Measurements from ENCODE around the gene BCR.

BCR gene

GRCh38 chr22:23183061-23183698 is 2.9 kb downstream of the BCR start:
- in situ Hi-C loops (cut with HindIII; ENCODE audit: low pct_unique_long_range_greater_than_20kb, low sequenced_read_pairs) = no loop called here
- TF ChIP-seq JUND (IDR thresholded peaks at IDR 0.05; ENCODE audit: low read depth) = no peak
- peak; percentile 63 to 68 for DNase-seq (ENCODE audit: low read depth in 1 of 2, low spot score in 1 of 2)

GRCh38 chr22:23184100-23184763 is 3.9 kb downstream of the BCR start:
- no peak for DNase-seq (ENCODE audit: low read depth in 1 of 2, low spot score in 1 of 2)
- no peak for TF ChIP-seq JUND (IDR thresholded peaks at IDR 0.05; ENCODE audit: low read depth)
- in situ Hi-C loops (cut with HindIII; ENCODE audit: low pct_unique_long_range_greater_than_20kb, low sequenced_read_pairs) = no loop called here

GRCh38 chr22:23184764-23185113 is 4.4 kb downstream of the BCR start:
- in situ Hi-C loops (cut with HindIII; ENCODE audit: low pct_unique_long_range_greater_than_20kb, low sequenced_read_pairs) = no loop called here
- no peak for TF ChIP-seq JUND (IDR thresholded peaks at IDR 0.05; ENCODE audit: low read depth)
- DNase-seq (ENCODE audit: low read depth in 1 of 2, low spot score in 1 of 2) = no peak

GRCh38 chr22:23187211-23187610 is 6.9 kb downstream of the BCR start:
- no peak for DNase-seq (ENCODE audit: low read depth in 1 of 2, low spot score in 1 of 2)
- in situ Hi-C loops (cut with HindIII; ENCODE audit: low pct_unique_long_range_greater_than_20kb, low sequenced_read_pairs) = no loop called here
- TF ChIP-seq JUND (IDR thresholded peaks at IDR 0.05; ENCODE audit: low read depth) = no peak

GRCh38 chr22:23187871-23188700 is 7.8 kb downstream of the BCR start:
- no peak for TF ChIP-seq JUND (IDR thresholded peaks at IDR 0.05; ENCODE audit: low read depth)
- in situ Hi-C loops (cut with HindIII; ENCODE audit: low pct_unique_long_range_greater_than_20kb, low sequenced_read_pairs) = no loop called here
- DNase-seq (ENCODE audit: low read depth in 1 of 2, low spot score in 1 of 2) = no peak

- no peak for DNase-seq (ENCODE audit: low read depth in 1 of 2, low spot score in 1 of 2)
- no peak for TF ChIP-seq JUND (IDR thresholded peaks at IDR 0.05; ENCODE audit: low read depth)
- in situ Hi-C loops (cut with HindIII; ENCODE audit: low pct_unique_long_range_greater_than_20kb, low sequenced_read_pairs) = no loop called here
Observed at GRCh38 chr22:23190526-23190925, 10.2 kb downstream of the BCR start.

- DNase-seq (ENCODE audit: low read depth in 1 of 2, low spot score in 1 of 2) = peak; percentile 69 to 81
- in situ Hi-C loops (cut with HindIII; ENCODE audit: low pct_unique_long_range_greater_than_20kb, low sequenced_read_pairs) = no loop called here
- no peak for TF ChIP-seq JUND (IDR thresholded peaks at IDR 0.05; ENCODE audit: low read depth)
Observed at GRCh38 chr22:23192133-23192532, 11.8 kb downstream of the BCR start.

- TF ChIP-seq JUND (IDR thresholded peaks at IDR 0.05; ENCODE audit: low read depth) = no peak
- in situ Hi-C loops (cut with HindIII; ENCODE audit: low pct_unique_long_range_greater_than_20kb, low sequenced_read_pairs) = no loop called here
- DNase-seq (ENCODE audit: low read depth in 1 of 2, low spot score in 1 of 2) = no peak
Observed at GRCh38 chr22:23192558-23192957, 12.2 kb downstream of the BCR start.

- DNase-seq (ENCODE audit: low read depth in 1 of 2, low spot score in 1 of 2) = no peak
- in situ Hi-C loops (cut with HindIII; ENCODE audit: low pct_unique_long_range_greater_than_20kb, low sequenced_read_pairs) = no loop called here
- TF ChIP-seq JUND (IDR thresholded peaks at IDR 0.05; ENCODE audit: low read depth) = no peak
Observed at GRCh38 chr22:23193196-23193827, 13.0 kb downstream of the BCR start.

- in situ Hi-C loops (cut with HindIII; ENCODE audit: low pct_unique_long_range_greater_than_20kb, low sequenced_read_pairs) = no loop called here
- DNase-seq (ENCODE audit: low read depth in 1 of 2, low spot score in 1 of 2) = no peak
- no peak for TF ChIP-seq JUND (IDR thresholded peaks at IDR 0.05; ENCODE audit: low read depth)
Observed at GRCh38 chr22:23193882-23194281, 13.6 kb downstream of the BCR start.

GRCh38 chr22:23196165-23196564 is 15.9 kb downstream of the BCR start:
- in situ Hi-C loops (cut with HindIII; ENCODE audit: low pct_unique_long_range_greater_than_20kb, low sequenced_read_pairs) = no loop called here
- no peak for TF ChIP-seq JUND (IDR thresholded peaks at IDR 0.05; ENCODE audit: low read depth)
- no peak for DNase-seq (ENCODE audit: low read depth in 1 of 2, low spot score in 1 of 2)

- TF ChIP-seq JUND (IDR thresholded peaks at IDR 0.05; ENCODE audit: low read depth) = no peak
- no peak for DNase-seq (ENCODE audit: low read depth in 1 of 2, low spot score in 1 of 2)
- in situ Hi-C loops (cut with HindIII; ENCODE audit: low pct_unique_long_range_greater_than_20kb, low sequenced_read_pairs) = no loop called here
Observed at GRCh38 chr22:23197836-23198235, 17.5 kb downstream of the BCR start.

- DNase-seq (ENCODE audit: low read depth in 1 of 2, low spot score in 1 of 2) = no peak
- in situ Hi-C loops (cut with HindIII; ENCODE audit: low pct_unique_long_range_greater_than_20kb, low sequenced_read_pairs) = no loop called here
- TF ChIP-seq JUND (IDR thresholded peaks at IDR 0.05; ENCODE audit: low read depth) = no peak
Observed at GRCh38 chr22:23199159-23199558, 18.9 kb downstream of the BCR start.
